Spleen (tissue), 11 donors: ENCODE measurements around the gene SLC46A3. TPM values are rescaled to one million over a fixed set of nuclear protein-coding genes. Genes with fewer than 3 reads are reported as not detected.

Source experiments
- DNase-seq: peaks from one replicate; pipeline ENCODE4 v3.0.0-alpha.2; 2020
- H3K27ac ChIP-seq, 8 donors: fragments of 200-600 bp; sonication (generic) in 7 of 8; 1 replicate in 4 of 8; 2 replicates in 4 of 8; pipeline versions ENCODE4 v1.5.0 to v1.8.0; 2016 to 2021; ENCODE audit warnings: inconsistent platforms in 4 of 8, mild to moderate bottlenecking in 4 of 8, moderate library complexity in 1 of 8
- H3K27me3 ChIP-seq, 7 donors: fragments of 200-600 bp; sonication (generic) in 6 of 7; replicated peaks in 1 of 7; 1 replicate in 4 of 7; 2 replicates in 3 of 7; pipeline versions ENCODE4 v1.5.0 to v1.8.0; 2016 to 2021; ENCODE audit warnings: inconsistent platforms in 3 of 7, mild to moderate bottlenecking in 1 of 7
- H3K36me3 ChIP-seq, 6 donors: fragments of 200-600 bp; sonication (generic) in 5 of 6; 1 replicate in 4 of 6; 2 replicates in 2 of 6; pipeline versions ENCODE4 v1.5.0 to v1.8.0; 2016 to 2021; ENCODE audit warnings: inconsistent platforms in 2 of 6
- H3K4me1 ChIP-seq, 6 donors: fragments of 200-600 bp; sonication (generic) in 5 of 6; 1 replicate in 3 of 6; 2 replicates in 3 of 6; pipeline versions ENCODE4 v1.5.0 to v1.8.0; 2016 to 2021; ENCODE audit warnings: inconsistent platforms in 3 of 6
- H3K4me3 ChIP-seq, 8 donors: fragments of 200-600 bp; sonication (generic) in 7 of 8; 1 replicate in 4 of 8; 2 replicates in 4 of 8; pipeline versions ENCODE4 v1.5.0 to v1.8.0; 2016 to 2021; ENCODE audit warnings: inconsistent platforms in 4 of 8, mild to moderate bottlenecking in 4 of 8, moderate library complexity in 2 of 8
- H3K9me3 ChIP-seq, 8 donors: fragments of 200-600 bp; sonication (generic) in 7 of 8; 1 replicate in 4 of 8; 2 replicates in 4 of 8; pipeline versions ENCODE4 v1.5.0 to v1.8.0; 2016 to 2021; ENCODE audit warnings: inconsistent platforms in 4 of 8
- CTCF ChIP-seq, 11 experiments: fragments of 200-600 bp in 7 of 11; fragments of 450-650 bp in 4 of 11; sonication (generic) in 4 of 11; IDR thresholded peaks in 8 of 11; conservative IDR thresholded peaks in 3 of 11; 1 replicate in 7 of 11; 2 replicates in 4 of 11; pipeline versions ENCODE4 v1.4.0 to v1.8.0; 2016 to 2021; ENCODE audit warnings: antibody characterized with exemption in 11 of 11, inconsistent platforms in 4 of 11, mild to moderate bottlenecking in 1 of 11
- POLR2A ChIP-seq, 3 donors: fragments of 450-650 bp; IDR thresholded peaks; one replicate each; pipeline ENCODE4 v1.5.1; 2017; ENCODE audit warnings: antibody characterized with exemption in 3 of 3, mild to moderate bottlenecking in 1 of 3
- POLR2AphosphoS5 ChIP-seq, 3 donors: sonication (generic); formaldehyde crosslinking; IDR thresholded peaks; one replicate each; pipeline ENCODE4 v1.5.1; 2017; ENCODE audit warnings: antibody characterized with exemption in 3 of 3
- WGBS, 5 donors: extraction: QIAGEN DNeasy Blood & Tissue Kit in 3 of 5; methylation state at CpG; one replicate each; pipeline versions ENCODE4 v1.1.5 to v1.1.7; 2013 to 2018; 5-methylcytosine and 5-hydroxymethylcytosine counted together
- intact Hi-C: fragments of 100-400 bp; cut with DNase I; formaldehyde crosslinking; loops from one replicate; pipeline ENCODE4 v1.15.0; 2023; ENCODE audit warnings: low total_unique reads
- polyA plus RNA-seq, 3 donors: library from polyadenylated mRNA; stranded (reverse); fragments of 200-250 nt; gene quantifications; one replicate each; pipeline ENCODE4 v1.2.1, GENCODE V29; 2013
- total RNA-seq, 7 donors: library from RNA; depleted of rRNA in 3 of 7; stranded (reverse); fragments of >200 nt in 3 of 7; fragmentation: NEBNext Ultra II Directional in 4 of 7; extraction: Animal tissue kit (Norgen Biotek cat#: 25700) in 4 of 7; gene quantifications; one replicate each; pipeline versions ENCODE4 v1.1.0 to v1.2.1, GENCODE V29; 2016 to 2021
- donor health status: healthy with polysubstance abuse.
- donor health status: DM: no; HTN: no; CAD: no; lungs with moderate emphysema.
- donor health status: DM: no; HTN: no; CAD: no.
- donor health status: Bipolar disorder and iron deficiency.
- donor health status: healthy.
- donor health status: DM: no; HTN: no; CAD: no.
- donor health status: DM: yes; HTN: yes; CAD: no.

Gene SLC46A3
- total and polyA plus RNA-seq, 10 donors: 10.0 to 41.0 (median 22.7) TPM

- Histone ChIP-seq H3K36me3 (peaks cover 0 to 28% (median 2%) of the 10 kb centered on the region in 6 donors), H3K9me3 (no peaks in the 10 kb centered on the region), H3K27me3 (no peaks in the 10 kb centered on the region), H3K4me1 (peaks cover 4 to 38% (median 31%) of the 10 kb centered on the region in 6 donors), H3K27ac (peak overlapping the region in 7 of 8 donors; percentile 2 to 98 (median 93)), H3K4me3 (no peak overlapping the region)
- no peak for TF ChIP-seq CTCF (IDR thresholded peaks at IDR 0.05 in 8 of 11, conservative IDR thresholded peaks at IDR 0.05 in 3 of 11)
- TF ChIP-seq POLR2A (IDR thresholded peaks at IDR 0.05): no peak
- TF ChIP-seq POLR2AphosphoS5 (IDR thresholded peaks at IDR 0.05): peak in 1 of 3 donors; percentile 9
- no peak for DNase-seq
- 56 to 63% (median 59%) methylated on average over 8 of the region's 8 CpGs for WGBS, 5 donors
- intact Hi-C loops: no loop called here
Observed at GRCh38 chr13:28716511-28716910, 2.3 kb downstream of the SLC46A3 start.

- H3K27me3 ChIP-seq: no peaks in the 10 kb centered on the region
- H3K36me3 ChIP-seq: peaks cover 0 to 46% (median 11%) of the 10 kb centered on the region in 6 donors
- no peak for TF ChIP-seq CTCF (IDR thresholded peaks at IDR 0.05 in 8 of 11, conservative IDR thresholded peaks at IDR 0.05 in 3 of 11)
- no peak for TF ChIP-seq POLR2AphosphoS5 (IDR thresholded peaks at IDR 0.05)
- TF ChIP-seq POLR2A (IDR thresholded peaks at IDR 0.05): no peak
- no peak overlapping the region for H3K27ac ChIP-seq
- H3K4me3 ChIP-seq: no peak overlapping the region
- intact Hi-C loops: no loop called here
- no peak for DNase-seq
- peaks cover 4 to 34% (median 29%) of the 10 kb centered on the region in 6 donors for H3K4me1 ChIP-seq
- 76 to 95% (median 90%) methylated on average over 1 of the region's 1 CpG for WGBS, 5 donors
- no peaks in the 10 kb centered on the region for H3K9me3 ChIP-seq
Observed at GRCh38 chr13:28714651-28715050, 4.1 kb downstream of the SLC46A3 start.

GRCh38 chr13:28710161-28710560 is 8.6 kb downstream of the SLC46A3 start:
- 88 to 98% (median 90%) methylated on average over 4 of the region's 4 CpGs for WGBS, 5 donors
- Histone ChIP-seq H3K9me3 (no peaks in the 10 kb centered on the region), H3K4me1 (peaks cover 0 to 16% (median 0%) of the 10 kb centered on the region in 6 donors), H3K27ac (peak overlapping the region in 1 of 8 donors; percentile 7), H3K27me3 (no peaks in the 10 kb centered on the region), H3K36me3 (peaks cover 0 to 80% (median 14%) of the 10 kb centered on the region in 6 donors), H3K4me3 (no peak overlapping the region)
- no peak for DNase-seq
- intact Hi-C loops: no loop called here
- TF ChIP-seq POLR2A (IDR thresholded peaks at IDR 0.05): no peak
- no peak for TF ChIP-seq POLR2AphosphoS5 (IDR thresholded peaks at IDR 0.05)
- no peak for TF ChIP-seq CTCF (IDR thresholded peaks at IDR 0.05 in 8 of 11, conservative IDR thresholded peaks at IDR 0.05 in 3 of 11)

GRCh38 chr13:28707629-28708427 is 10.9 kb downstream of the SLC46A3 start:
- peak in 1 of 3 donors; percentile 36 for TF ChIP-seq POLR2AphosphoS5 (IDR thresholded peaks at IDR 0.05)
- no peak for TF ChIP-seq CTCF (IDR thresholded peaks at IDR 0.05 in 8 of 11, conservative IDR thresholded peaks at IDR 0.05 in 3 of 11)
- TF ChIP-seq POLR2A (IDR thresholded peaks at IDR 0.05): no peak
- 60 to 68% (median 66%) methylated on average over 5 of the region's 5 CpGs for WGBS, 5 donors
- intact Hi-C loops: no loop called here
- Histone ChIP-seq H3K9me3 (no peaks in the 10 kb centered on the region), H3K4me1 (peaks cover 0 to 18% (median 0%) of the 10 kb centered on the region in 6 donors), H3K27ac (peak overlapping the region in 4 of 8 donors; percentile 39 to 67 (median 54)), H3K4me3 (no peak overlapping the region), H3K36me3 (peaks cover 0 to 86% (median 18%) of the 10 kb centered on the region in 6 donors), H3K27me3 (no peaks in the 10 kb centered on the region)
- DNase-seq: no peak
